Stimulated activated CD8-positive, alpha-beta memory T cell treated with anti-CD3 and anti-CD28 coated beads, Interleukin-7, amount 100 ng/mL, for 48 hours (primary cell): ENCODE data around the gene SPON1.

Experiments used
- DNase-seq, 2 donors: peaks; one replicate each; pipeline ENCODE4 v3.0.0-alpha.2; 2020; ENCODE audit warnings: low read depth in 1 of 2; ENCODE audit errors: extremely low read depth in 1 of 2

Gene SPON1

DNA sequence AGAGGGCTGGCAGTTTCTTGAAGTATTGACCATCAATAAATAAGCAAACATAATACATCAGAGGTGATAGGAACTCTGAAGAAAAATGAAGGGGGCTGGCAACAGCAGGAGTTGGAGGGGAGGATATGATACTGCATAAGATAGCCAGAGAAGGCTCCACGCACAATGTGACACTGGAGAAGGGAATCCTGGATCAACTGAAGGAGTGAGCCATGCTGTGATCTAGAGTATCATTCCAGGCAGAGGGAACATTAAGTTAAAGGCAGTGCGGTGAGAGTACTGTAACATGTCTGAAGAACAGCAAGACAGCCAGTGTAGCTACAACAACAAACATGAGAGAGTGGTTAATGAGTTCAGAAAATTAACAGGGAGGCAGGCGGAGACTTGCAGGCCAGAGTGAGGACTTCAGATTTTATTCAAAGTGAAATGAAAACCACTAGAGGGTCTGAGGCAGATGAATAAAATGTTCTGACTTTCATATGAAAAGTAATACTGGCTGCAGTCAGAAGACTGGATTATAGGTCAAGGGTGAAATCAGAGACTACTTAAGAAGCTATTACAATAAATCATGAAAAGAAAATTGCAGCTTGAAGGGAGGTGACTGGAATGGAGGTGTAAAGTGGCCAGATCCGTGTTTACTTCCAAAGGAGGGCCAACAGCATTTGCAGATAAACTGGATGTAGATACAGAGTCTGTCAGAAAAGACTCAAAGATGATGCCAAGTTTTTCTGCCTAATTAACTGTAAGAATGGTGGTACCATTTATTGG is 347.1 kb downstream of the SPON1 start:
- DNase-seq = no peak

- no peak for DNase-seq
Observed at GRCh38 chr11:14310679-14311078, 348.2 kb downstream of the SPON1 start.

- DNase-seq = no peak
Observed at GRCh38 chr11:14312736-14313438, 350.4 kb downstream of the SPON1 start.

DNA sequence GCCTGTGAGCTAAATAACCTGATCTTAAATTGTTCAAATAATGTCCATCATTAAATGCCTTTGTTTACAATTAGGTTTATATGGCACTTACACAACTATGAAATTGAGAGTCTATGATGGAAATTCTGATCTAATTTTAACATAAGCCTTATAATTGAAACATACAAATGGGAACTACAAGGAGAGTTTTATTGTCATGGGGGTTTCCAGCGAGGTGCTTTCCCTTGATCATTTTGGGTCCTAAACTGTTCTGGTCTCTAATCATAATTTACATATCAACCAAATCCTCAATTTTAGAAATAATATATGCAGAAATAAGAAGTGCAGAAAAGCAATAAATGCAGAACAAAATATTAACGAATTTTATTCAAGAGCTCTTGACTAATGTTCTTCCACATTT is 351.6 kb downstream of the SPON1 start:
- DNase-seq = no peak

- DNase-seq = no peak
Observed at GRCh38 chr11:14315130-14315529, 352.6 kb downstream of the SPON1 start.
